NCI-H2196 treated with DMSO at 0.1 percent for 48 hours (cell line): ENCODE results near the gene LPA.
"Not testable (repeated sequence)": the region's sequence is repeated elsewhere in the genome, so short reads cannot be mapped to it uniquely, and the experiment has no call there.

Experiments
- DNase-seq: peaks from one replicate; lab custom pipeline; 2025; ENCODE audit not compliant: unreplicated experiment; lab: John Stamatoyannopoulos, UW

The LPA gene

DNA sequence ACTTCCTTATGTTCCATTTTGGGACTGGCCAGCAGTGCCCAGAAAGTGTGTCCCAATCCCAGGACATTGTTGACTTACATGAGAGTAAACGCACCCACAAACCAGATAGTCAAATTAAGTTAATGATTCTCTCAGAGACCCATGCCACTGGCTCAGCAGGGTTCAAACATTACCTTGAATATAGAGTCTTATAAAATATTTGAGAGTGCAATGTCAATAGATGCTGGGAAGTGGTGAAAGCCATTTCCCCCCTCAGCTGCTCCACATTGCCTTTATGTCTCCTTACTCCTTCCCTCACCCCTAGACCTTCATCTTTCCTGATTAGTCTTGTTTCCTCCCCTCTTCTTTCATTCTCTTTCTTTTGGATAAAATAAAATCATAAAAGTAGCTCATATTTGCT, at the start of gene LPA:
Gene LPA (minus strand): TSS at position 78 of the 400 bp plus-strand sequence. CDS start 61 bp downstream, at position 17.
- not testable (repeated sequence) for DNase-seq

GRCh38 chr6:160708993-160709392, 44.9 kb upstream of the LPA start:
- not testable (repeated sequence) for DNase-seq

GRCh38 chr6:160704688-160705087, 40.6 kb upstream of the LPA start:
- not testable (repeated sequence) for DNase-seq

DNA sequence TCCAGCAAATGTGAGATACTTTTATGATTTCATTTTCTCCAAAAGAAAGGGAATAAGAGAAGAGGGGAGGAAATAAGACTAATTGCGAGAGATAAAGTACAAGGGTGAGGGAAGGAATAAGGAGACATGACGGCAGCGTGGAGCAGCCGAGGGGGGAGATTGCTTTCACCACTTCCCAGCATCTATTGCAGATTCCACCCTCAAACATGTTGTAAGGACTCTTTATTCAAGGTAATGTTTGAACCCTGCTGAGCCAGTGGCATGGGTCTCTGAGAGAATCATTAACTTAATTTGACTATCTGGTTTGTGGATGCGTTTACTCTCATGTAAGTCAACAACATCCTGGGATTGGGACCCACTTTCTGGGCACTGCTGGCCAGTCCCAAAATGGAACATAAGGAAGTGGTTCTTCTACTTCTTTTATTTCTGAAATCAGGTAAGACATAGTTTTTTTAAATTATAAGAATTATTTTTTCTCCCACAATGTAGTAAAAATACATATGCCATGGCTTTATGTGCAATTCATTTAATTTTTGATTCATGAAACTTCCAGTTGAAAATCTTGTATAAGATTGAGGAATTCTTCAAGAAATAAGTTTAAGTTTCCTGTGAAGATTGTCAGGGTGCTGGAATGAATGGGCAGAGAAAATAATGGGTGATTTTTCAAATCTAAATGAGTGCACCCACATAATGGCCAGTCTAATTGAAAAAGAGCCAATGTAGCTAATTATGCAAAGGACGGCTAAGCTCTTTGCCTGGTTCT, 38.0 kb upstream of the LPA start, which contains the start of gene PLG:
Gene PLG (plus strand): TSS at position 327 of the 763 bp plus-strand sequence. CDS start 61 bp downstream, at position 388.
- not testable (repeated sequence) for DNase-seq

DNA sequence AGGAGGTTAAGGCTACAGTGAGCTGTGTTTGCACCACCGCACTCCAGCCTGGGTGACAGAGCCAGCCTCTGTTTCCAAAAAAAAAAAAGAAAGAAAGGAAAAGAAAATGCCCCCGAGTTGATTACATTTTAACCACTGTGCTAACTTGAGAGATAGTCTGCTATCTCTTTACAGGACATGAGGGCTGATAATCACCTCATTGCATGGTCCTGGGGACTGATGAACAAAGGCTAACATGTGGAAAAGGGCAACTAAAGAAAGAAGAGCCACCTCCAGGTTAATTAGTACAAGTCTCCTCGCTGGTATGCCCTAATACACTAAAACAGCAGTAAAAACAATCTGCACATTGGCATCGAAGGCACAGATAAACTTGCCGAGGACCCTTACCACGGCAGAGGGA, 33.8 kb upstream of the LPA start:
- no peak for DNase-seq

DNA sequence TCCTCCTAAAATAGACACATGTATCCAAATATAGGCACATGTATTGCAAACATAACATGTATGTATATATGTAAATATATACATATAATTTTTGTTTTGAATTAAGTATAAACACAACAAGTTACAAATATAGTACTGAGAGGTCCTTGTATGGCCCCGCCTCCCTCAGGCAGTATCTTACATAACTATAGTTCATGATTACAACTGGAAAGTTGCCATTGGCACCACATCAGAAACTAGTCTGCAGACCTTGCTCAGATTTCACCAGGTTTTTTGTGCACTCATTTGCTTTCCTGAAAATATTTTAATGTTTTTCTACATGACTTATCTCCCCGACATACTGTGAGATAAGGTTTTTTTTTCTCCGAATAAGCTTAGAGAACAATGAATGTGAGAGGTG, 32.8 kb upstream of the LPA start:
- DNase-seq: not testable (repeated sequence)

- DNase-seq: not testable (repeated sequence)
Observed at GRCh38 chr6:160695622-160696021, 31.5 kb upstream of the LPA start.

DNA sequence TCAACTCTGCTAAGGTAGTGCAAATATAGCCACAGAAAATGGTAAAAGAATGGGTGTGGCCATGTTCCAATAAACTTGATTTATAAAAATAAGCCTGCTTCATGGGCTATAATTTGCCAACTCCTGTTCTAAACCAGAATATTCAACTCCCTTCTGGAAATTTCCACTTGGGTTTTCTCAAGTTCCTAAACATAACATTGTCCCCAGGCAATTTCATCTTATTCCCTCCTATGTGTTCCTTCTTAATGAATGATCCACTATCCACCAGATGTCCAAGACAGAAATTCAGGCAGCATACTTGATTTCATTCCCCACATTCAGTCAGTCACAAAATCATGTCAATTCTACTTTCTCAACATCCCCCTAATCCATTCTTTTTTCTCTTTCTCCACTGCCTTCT, 30.9 kb upstream of the LPA start:
- DNase-seq: not testable (repeated sequence)

DNA sequence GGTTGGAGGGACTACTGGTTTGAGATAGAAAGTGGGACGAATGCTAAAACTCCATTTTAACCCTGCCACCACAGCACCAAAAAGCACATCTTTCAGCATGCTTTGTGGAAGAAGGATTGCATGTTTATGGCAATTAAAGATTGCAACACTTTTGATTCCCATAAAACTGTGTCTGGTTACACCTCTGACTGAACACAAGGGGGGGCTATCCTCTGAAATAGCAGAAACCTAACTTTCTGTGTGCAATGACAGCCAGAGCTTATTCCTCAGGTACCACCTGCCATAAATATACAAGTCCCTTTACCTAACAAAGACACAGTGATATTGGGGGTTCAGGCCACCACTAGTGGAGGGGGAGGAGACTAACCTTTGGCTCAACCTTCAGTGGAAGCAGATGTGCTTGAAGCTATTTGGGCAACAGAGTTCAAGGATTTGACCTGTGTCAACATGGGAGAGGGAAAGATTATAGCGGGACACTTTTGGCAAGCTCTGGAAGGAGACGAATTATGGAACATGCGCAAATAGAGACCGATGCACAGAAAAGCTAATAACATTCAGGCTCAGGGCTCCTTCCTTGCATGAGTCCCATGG, 28.4 kb upstream of the LPA start:
- no peak for DNase-seq

DNA sequence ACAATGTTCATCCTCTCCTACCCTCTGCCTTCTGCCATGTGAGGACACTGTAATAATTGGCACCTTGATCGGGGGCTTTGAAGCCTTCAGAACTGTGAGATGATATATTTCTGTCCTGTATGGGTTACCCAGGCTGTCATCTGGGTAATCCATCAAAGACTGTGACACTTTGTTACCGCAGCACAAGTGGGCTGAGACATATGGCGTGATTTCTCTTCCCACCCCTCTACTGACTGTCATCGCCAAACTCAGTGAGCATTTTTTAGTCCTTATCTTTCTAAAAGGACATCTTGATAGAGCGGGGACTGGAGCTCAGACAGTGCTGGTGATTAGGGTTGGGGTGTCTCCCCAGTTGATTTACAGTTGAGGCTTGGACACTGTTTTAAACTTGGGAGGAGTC, 27.5 kb upstream of the LPA start:
- DNase-seq: no peak

GRCh38 chr6:160690458-160690857, 26.4 kb upstream of the LPA start:
- DNase-seq: no peak

GRCh38 chr6:160685762-160686450, 21.8 kb upstream of the LPA start:
- no peak for DNase-seq

DNA sequence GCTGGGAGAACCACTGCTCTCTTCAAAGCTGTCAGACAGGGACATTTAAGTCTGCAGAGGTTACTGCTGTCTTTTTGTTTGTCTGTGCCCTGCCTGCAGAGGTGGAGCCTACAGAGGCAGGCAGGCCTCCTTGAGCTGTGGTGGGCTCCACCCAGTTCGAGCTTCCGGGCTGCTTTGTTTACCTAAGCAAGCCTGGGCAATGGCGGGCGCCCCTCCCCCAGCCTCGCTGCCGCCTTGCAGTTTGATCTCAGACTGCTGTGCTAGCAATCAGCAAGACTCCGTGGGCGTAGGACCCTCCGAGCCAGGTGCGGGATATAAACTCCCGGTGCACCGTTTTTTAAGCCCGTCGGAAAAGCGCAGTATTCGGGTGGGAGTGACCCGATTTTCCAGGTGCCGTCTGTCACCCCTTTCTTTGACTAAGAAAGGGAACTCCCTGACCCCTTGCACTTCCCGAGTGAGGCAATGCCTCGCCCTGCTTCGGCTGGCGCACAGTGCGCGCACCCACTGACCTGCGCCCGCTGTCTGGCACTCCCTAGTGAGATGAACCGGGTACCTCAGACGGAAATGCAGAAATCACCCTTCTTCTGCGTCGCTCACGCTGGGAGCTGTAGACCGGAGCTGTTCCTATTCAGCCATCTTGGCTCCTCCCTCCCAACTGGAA, 21.2 kb upstream of the LPA start:
- not testable (repeated sequence) for DNase-seq

GRCh38 chr6:160679402-160679769, 15.3 kb upstream of the LPA start:
- no peak for DNase-seq

DNA sequence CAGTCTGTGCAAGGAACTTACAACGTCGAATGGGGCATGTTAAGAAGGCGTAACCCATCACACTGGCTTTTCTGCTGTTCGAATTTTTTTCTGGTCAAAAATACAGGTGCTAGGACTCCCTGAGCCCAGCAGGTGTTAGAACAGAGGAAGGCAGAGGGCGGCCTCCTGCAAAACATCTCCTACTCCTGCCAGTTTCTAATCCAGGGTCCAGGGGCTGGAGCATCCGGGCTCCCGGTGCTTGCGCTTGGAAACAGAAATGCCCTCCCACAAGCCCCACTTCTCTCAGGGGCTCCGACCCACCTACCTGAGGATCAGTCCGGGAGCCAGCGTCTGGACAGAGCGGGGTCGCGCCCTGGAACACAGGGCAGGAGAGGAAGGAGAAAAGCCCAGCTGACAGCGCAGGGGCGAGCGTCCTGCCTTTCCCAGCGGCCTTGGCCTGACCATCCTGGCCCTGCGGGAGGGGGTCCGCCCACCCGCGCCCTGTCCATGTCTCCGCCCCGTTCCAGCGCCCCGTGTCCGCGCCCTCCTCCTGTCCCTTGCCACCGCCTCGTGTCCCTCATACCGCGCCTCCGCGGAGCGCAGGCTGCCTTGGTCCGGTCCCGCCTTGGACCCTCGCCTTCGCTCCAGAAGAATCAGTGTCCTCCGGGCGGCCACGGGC, 14.8 kb upstream of the LPA start:
- DNase-seq: no peak

DNA sequence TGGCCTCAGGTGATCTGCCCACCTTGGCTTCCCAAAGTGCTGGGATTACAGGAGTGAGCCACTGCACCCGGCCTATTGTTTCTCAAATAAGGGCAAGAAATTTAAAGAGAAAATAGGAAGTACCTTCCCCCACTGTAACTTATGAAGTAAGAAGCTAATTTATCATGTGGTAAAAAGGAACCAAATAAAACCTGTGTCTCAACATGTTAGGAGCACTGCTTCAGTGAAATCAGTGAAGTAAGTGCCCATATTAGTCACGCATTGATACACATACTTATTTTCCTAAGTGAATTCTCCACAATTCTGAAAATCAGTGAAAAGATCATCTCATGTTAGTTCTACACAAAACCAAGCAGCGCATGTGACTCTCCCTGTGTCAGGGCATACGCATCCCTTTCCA, 14.2 kb upstream of the LPA start:
- DNase-seq: no peak

DNA sequence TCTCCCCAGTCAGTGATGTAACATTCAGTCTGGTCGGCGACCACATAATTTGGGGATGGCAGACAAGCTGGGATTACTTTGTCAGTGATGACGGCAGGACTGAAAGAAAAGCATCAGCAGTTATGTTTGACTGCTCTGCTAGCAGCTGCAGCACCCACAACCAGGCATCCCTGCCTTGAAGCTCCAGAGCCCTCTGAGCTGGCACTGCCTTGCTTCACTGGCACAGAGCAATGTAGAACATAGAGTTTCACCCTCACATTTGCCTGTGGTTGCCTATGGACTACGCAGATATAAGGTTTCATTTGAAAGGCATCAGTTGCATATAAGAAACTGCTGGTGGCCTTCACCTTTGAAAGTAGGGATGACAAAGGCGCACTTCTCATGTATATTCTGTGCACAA, 12.3 kb upstream of the LPA start:
- DNase-seq: not testable (repeated sequence)

DNA sequence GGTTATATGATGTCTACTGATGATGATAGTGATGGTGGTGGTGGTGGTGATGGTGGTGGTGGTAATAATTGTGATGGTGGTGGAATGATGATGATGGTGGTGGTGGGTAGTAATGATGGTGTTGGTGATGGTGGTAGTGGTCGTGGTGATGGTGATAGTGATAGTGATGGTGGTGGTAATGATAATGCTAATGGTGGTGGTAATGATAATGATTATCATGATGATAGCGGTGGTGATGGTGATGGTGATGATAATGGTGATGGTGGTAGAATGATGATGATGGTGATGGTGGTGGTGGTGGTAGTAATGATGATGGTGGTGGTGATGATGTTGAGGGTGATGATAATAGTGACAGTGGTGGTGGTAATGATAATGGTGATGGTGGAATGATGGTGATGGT, 4.5 kb upstream of the LPA start:
- DNase-seq: no peak

- no peak for DNase-seq
Observed at GRCh38 chr6:160667639-160668481, 3.8 kb upstream of the LPA start.

DNA sequence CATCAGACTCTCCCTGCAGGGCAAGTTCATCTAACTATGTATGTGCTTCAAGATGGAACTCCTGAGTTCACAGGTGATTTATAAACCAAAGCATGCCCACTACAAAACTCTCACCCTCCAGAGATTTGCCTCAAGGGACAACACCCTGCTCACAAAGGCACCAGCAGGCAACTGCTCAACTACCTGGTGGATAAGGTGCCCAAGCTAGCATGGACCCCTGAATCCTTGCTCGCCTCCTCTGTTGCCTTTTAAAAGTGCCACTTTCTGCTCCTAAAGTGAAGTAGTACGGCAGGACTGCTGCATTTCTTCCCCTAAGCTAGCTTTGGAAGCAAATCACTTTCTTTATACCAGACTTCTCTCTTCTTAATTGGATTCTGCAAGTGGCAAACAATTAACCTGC, 1.2 kb downstream of the LPA start:
- DNase-seq: no peak
